ENCODE measurements around the gene OR1F1. TPM values are rescaled to one million over a fixed set of nuclear protein-coding genes. Genes with fewer than 3 reads are reported as not detected.

The OR1F1 gene
- total and polyA plus RNA-seq, 8 donors: not detected

- H3K27me3 ChIP-seq: peaks cover 80 to 94% of the 10 kb centered on the region in 2 donors
- peaks cover 6 to 25% of the 10 kb centered on the region in 2 donors for H3K4me1 ChIP-seq
- no peak overlapping the region for H3K4me3 ChIP-seq
- no peaks in the 10 kb centered on the region for H3K9me3 ChIP-seq
- no peaks in the 10 kb centered on the region for H3K36me3 ChIP-seq
- no peak for DNase-seq
- no peak overlapping the region for H3K27ac ChIP-seq
- peak; percentile 18 for ATAC-seq
- intact Hi-C loops (cut with DNase I): no loop called here
- no peak for TF ChIP-seq CTCF (IDR thresholded peaks at IDR 0.05)
Measured at GRCh38 chr16:3171181-3171854, 16.7 kb upstream of the OR1F1 start.

GRCh38 chr16:3171855-3172593 lies 16.0 kb upstream of the OR1F1 start:
- no peak overlapping the region for H3K4me3 ChIP-seq
- peaks cover 87 to 100% of the 10 kb centered on the region in 2 donors for H3K27me3 ChIP-seq
- intact Hi-C loops (cut with DNase I): no loop called here
- H3K9me3 ChIP-seq: no peaks in the 10 kb centered on the region
- ATAC-seq: no peak
- no peak overlapping the region for H3K27ac ChIP-seq
- no peaks in the 10 kb centered on the region for H3K36me3 ChIP-seq
- TF ChIP-seq CTCF (IDR thresholded peaks at IDR 0.05): no peak
- peaks cover 6 to 25% of the 10 kb centered on the region in 2 donors for H3K4me1 ChIP-seq
- DNase-seq: no peak

GRCh38 chr16:3173892-3174617 lies 13.9 kb upstream of the OR1F1 start:
- Histone ChIP-seq H3K27ac (no peak overlapping the region), H3K36me3 (no peaks in the 10 kb centered on the region), H3K9me3 (no peaks in the 10 kb centered on the region), H3K27me3 (peaks cover 89 to 100% of the 10 kb centered on the region in 2 donors), H3K4me3 (no peak overlapping the region), H3K4me1 (peaks cover 6 to 25% of the 10 kb centered on the region in 2 donors)
- intact Hi-C loops (cut with DNase I): no loop called here
- DNase-seq (no peak), ATAC-seq (no peak)
- no peak for TF ChIP-seq CTCF (IDR thresholded peaks at IDR 0.05)

- no peak overlapping the region for H3K4me3 ChIP-seq
- no peaks in the 10 kb centered on the region for H3K9me3 ChIP-seq
- intact Hi-C loops (cut with DNase I): no loop called here
- H3K27me3 ChIP-seq: peaks cover 89 to 100% of the 10 kb centered on the region in 2 donors
- no peaks in the 10 kb centered on the region for H3K36me3 ChIP-seq
- no peak for ATAC-seq
- peaks cover 6 to 25% of the 10 kb centered on the region in 2 donors for H3K4me1 ChIP-seq
- no peak overlapping the region for H3K27ac ChIP-seq
- TF ChIP-seq CTCF (IDR thresholded peaks at IDR 0.05): no peak
- no peak for DNase-seq
Measured at GRCh38 chr16:3174618-3175148, 13.3 kb upstream of the OR1F1 start.
